Fibroblast of villous mesenchyme (primary cell): Measurements from ENCODE around the gene PPFIBP2. TPM values are rescaled to one million over a fixed set of nuclear protein-coding genes. Genes with fewer than 3 reads are reported as not detected.

ENCODE experiments used
- DNase-seq: peaks from one replicate; pipeline ENCODE4 v3.0.0-alpha.2; 2010; ENCODE audit warnings: low read depth
- H3K4me3 ChIP-seq: 2 replicates; pipeline ENCODE4 v1.5.1; 2011; ENCODE audit warnings: low read depth, mild to moderate bottlenecking, low read length
- CTCF ChIP-seq: IDR thresholded peaks from 2 replicates; pipeline ENCODE4 v1.5.1; 2012; ENCODE audit warnings: low read depth, mild to moderate bottlenecking, low read length; ENCODE audit not compliant: insufficient read depth
- total RNA-seq: library from RNA; depleted of rRNA; stranded (reverse); fragments of >200 nt; gene quantifications from 2 replicates; pipeline ENCODE4 v1.2.3, GENCODE V29; 2012

Gene PPFIBP2
- total RNA-seq, 1 donor, result 20.3 TPM

GRCh38 chr11:7609015-7609414 lies 95.2 kb downstream of the PPFIBP2 start:
- TF ChIP-seq CTCF, result no peak
- no peak overlapping the region for H3K4me3 ChIP-seq
- DNase-seq, result no peak

GRCh38 chr11:7609521-7609920 lies 95.7 kb downstream of the PPFIBP2 start:
- DNase-seq, result peak; percentile 19
- TF ChIP-seq CTCF, result no peak
- no peak overlapping the region for H3K4me3 ChIP-seq

- no peak overlapping the region for H3K4me3 ChIP-seq
- no peak for TF ChIP-seq CTCF
- no peak for DNase-seq
Measured at GRCh38 chr11:7610393-7610792, 96.6 kb downstream of the PPFIBP2 start.

GRCh38 chr11:7611411-7611810 lies 97.6 kb downstream of the PPFIBP2 start:
- TF ChIP-seq CTCF, result no peak
- no peak overlapping the region for H3K4me3 ChIP-seq
- DNase-seq, result no peak

GRCh38 chr11:7612056-7612660 lies 98.4 kb downstream of the PPFIBP2 start:
- no peak overlapping the region for H3K4me3 ChIP-seq
- no peak for TF ChIP-seq CTCF

GRCh38 chr11:7612661-7613393 lies 99.0 kb downstream of the PPFIBP2 start:
- peak; percentile 12 for DNase-seq
- no peak for TF ChIP-seq CTCF

More at GRCh38 chr11:7612056-7612660, 98.4 kb downstream of the PPFIBP2 start:
- DNase-seq, result no peak

More at GRCh38 chr11:7612661-7613393, 99.0 kb downstream of the PPFIBP2 start:
- no peak overlapping the region for H3K4me3 ChIP-seq
